ENCODE data around the gene DPF3. TPM values are rescaled to one million over a fixed set of nuclear protein-coding genes. Genes with fewer than 3 reads are reported as not detected.

Gene DPF3
- total RNA-seq, 4 donors from 2014 or later, result 1.1 to 4.7 (median 1.8) TPM

DNA sequence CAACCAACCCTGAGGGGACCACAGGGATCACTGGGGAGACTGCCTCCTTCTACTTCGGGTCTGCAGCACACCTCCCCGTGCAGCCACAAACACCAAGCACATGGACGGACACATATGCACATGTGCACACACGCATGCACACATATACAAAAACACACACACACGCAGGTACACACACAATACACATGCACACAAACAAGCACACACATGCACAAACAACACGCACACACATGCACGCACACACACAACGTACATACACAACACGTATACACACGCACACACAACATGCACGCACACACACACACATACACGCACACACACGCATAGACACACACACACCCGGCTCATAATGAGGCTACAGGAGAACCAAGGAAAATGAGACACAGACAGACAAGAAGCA lies 203.6 kb downstream of the DPF3 start:
- TF ChIP-seq POLR2A (IDR thresholded peaks at IDR 0.05), result no peak
- TF ChIP-seq, protein P1, sequence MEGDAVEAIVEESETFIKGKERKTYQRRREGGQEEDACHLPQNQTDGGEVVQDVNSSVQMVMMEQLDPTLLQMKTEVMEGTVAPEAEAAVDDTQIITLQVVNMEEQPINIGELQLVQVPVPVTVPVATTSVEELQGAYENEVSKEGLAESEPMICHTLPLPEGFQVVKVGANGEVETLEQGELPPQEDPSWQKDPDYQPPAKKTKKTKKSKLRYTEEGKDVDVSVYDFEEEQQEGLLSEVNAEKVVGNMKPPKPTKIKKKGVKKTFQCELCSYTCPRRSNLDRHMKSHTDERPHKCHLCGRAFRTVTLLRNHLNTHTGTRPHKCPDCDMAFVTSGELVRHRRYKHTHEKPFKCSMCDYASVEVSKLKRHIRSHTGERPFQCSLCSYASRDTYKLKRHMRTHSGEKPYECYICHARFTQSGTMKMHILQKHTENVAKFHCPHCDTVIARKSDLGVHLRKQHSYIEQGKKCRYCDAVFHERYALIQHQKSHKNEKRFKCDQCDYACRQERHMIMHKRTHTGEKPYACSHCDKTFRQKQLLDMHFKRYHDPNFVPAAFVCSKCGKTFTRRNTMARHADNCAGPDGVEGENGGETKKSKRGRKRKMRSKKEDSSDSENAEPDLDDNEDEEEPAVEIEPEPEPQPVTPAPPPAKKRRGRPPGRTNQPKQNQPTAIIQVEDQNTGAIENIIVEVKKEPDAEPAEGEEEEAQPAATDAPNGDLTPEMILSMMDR (IDR thresholded peaks at IDR 0.05), result no peak
- WGBS, 2 donors, result 77 to 80% methylated on average over 14 of the region's 14 CpGs
- DNase-seq (ENCODE audit: low spot score in 2 of 2), result no peak
- intact Hi-C loops (cut with DNase I; ENCODE audit: low total_unique reads), result no loop called here
- no peak overlapping the region for H3K4me3 ChIP-seq (ENCODE audit: low read depth, poor library complexity, severe bottlenecking)

GRCh38 chr14:72688990-72689671 lies 204.8 kb downstream of the DPF3 start:
- DNase-seq (ENCODE audit: low spot score in 2 of 2), result no peak
- 82 to 83% methylated on average over 15 of the region's 15 CpGs for WGBS, 2 donors

GRCh38 chr14:72686832-72687231 lies 207.1 kb downstream of the DPF3 start:
- no peak for TF ChIP-seq POLR2A (IDR thresholded peaks at IDR 0.05)
- TF ChIP-seq, protein P1 (IDR thresholded peaks at IDR 0.05), result no peak
- WGBS, 2 donors, result 82 to 83% methylated on average over 2 of the region's 2 CpGs
- intact Hi-C loops (cut with DNase I; ENCODE audit: low total_unique reads), result no loop called here
- no peak overlapping the region for H3K4me3 ChIP-seq (ENCODE audit: low read depth, poor library complexity, severe bottlenecking)
- DNase-seq (ENCODE audit: low spot score in 2 of 2), result no peak

More at GRCh38 chr14:72688990-72689671, 204.8 kb downstream of the DPF3 start:
- intact Hi-C loops (cut with DNase I; ENCODE audit: low total_unique reads), result no loop called here
- H3K4me3 ChIP-seq (ENCODE audit: low read depth, poor library complexity, severe bottlenecking), result no peak overlapping the region
- TF ChIP-seq, protein P1 (IDR thresholded peaks at IDR 0.05), result no peak
- no peak for TF ChIP-seq POLR2A (IDR thresholded peaks at IDR 0.05)

GRCh38 chr14:72686101-72686500 lies 207.8 kb downstream of the DPF3 start:
- intact Hi-C loops (cut with DNase I; ENCODE audit: low total_unique reads), result no loop called here
- 85 to 91% methylated on average over 1 of the region's 1 CpG for WGBS, 2 donors
- no peak overlapping the region for H3K4me3 ChIP-seq (ENCODE audit: low read depth, poor library complexity, severe bottlenecking)
- no peak for DNase-seq (ENCODE audit: low spot score in 2 of 2)
- TF ChIP-seq POLR2A (IDR thresholded peaks at IDR 0.05), result no peak
- TF ChIP-seq, protein P1 (IDR thresholded peaks at IDR 0.05), result no peak

DNA sequence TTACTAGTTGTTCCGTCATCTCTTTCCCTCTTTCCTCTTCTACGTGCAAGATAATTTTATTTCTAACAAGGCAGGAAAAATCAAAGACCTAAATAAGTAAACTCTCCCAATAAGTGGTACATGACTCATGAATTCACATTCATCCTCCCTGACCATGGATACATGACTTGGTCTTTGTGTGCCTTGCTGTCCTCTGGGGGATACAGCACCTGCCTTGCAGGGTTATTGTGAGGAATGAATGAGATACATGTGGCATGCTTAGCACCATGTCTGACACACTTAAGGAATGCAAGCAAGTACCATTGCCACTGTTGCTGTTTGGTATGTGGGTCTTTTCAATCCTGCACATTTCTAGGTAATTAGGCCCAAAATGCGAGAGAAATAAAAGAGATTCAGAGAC lies 208.4 kb downstream of the DPF3 start:
- 96 to 98% methylated on average over 3 of the region's 3 CpGs for WGBS, 2 donors
- intact Hi-C loops (cut with DNase I; ENCODE audit: low total_unique reads), result no loop called here
- no peak for DNase-seq (ENCODE audit: low spot score in 2 of 2)
- H3K4me3 ChIP-seq (ENCODE audit: low read depth, poor library complexity, severe bottlenecking), result no peak overlapping the region
- TF ChIP-seq, protein P1 (IDR thresholded peaks at IDR 0.05), result no peak
- no peak for TF ChIP-seq POLR2A (IDR thresholded peaks at IDR 0.05)

DNA sequence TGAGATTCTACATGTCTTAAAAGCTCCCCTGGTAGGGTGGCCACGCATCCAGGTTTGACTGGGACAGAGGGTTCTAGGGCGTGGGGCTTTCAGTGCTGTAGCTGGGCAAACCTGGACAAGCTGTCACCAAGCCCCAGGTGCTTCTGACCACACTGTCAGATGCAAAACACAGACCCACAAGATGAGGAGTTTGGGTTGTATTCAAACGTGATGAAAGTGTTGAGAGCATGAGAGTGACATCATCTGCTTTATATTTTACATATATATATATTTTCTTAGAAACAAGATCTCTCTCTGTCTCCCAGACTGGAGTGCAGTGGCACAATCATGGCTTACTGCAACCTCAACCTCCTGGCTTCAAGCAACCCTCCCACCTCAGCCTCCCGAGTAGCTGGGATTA lies 210.1 kb downstream of the DPF3 start:
- intact Hi-C loops (cut with DNase I; ENCODE audit: low total_unique reads), result no loop called here
- 68 to 73% methylated on average over 4 of the region's 4 CpGs for WGBS, 2 donors
- no peak overlapping the region for H3K4me3 ChIP-seq (ENCODE audit: low read depth, poor library complexity, severe bottlenecking)
- DNase-seq (ENCODE audit: low spot score in 2 of 2), result no peak
- TF ChIP-seq, protein P1 (IDR thresholded peaks at IDR 0.05), result no peak
- TF ChIP-seq POLR2A (IDR thresholded peaks at IDR 0.05), result no peak

Data from lower leg skin (tissue), 4 donors.